Measurements from ENCODE around the gene TTLL12. TPM values are rescaled to one million over a fixed set of nuclear protein-coding genes. Genes with fewer than 3 reads are reported as not detected.

The TTLL12 gene
- total RNA-seq (2021; fragmentation: NEBNext Ultra II Directional; extraction: Animal tissue kit (Norgen Biotek cat#: 25700)) (124 and 125 TPM in 2 replicates), polyA plus RNA-seq (2011; rRNA removed) (101 and 152 TPM in 2 replicates), polyA minus RNA-seq (2011; rRNA and poly(A)+ RNA removed) (50.6 and 56.1 TPM in 2 replicates)
- 63.8 TPM for polyA plus RNA-seq (2011; cell fraction: cytosol; rRNA removed)
- polyA plus RNA-seq (2011; cell fraction: nucleus; rRNA removed), result 119 TPM
- 78.9 to 105 TPM (median 98.6 TPM) in 4 replicates for polyA plus RNA-seq (2012, experiment 1 of 2)
- polyA plus RNA-seq (2012, experiment 2 of 2), result 117 TPM
- 71.1 TPM for polyA plus RNA-seq (2013, experiment 1 of 2)
- polyA plus RNA-seq (2013, experiment 2 of 2), result 74.2 TPM
- polyA minus RNA-seq (2011; cell fraction: cytosol; rRNA and poly(A)+ RNA removed), result 63.1 TPM
- 34.2 TPM for polyA minus RNA-seq (2011; cell fraction: nucleus; rRNA and poly(A)+ RNA removed)
- long read RNA-seq, experiment 1, transcript TTLL12-201 (14 exons, 3,385 nt), result major isoform, 17 of 78 reads
- long read RNA-seq, experiment 1, partial matches to known transcripts, result 22 of 78 reads
- long read RNA-seq, experiment 1, other reads (novel, unspliced or antisense), result 37 of 78 reads
- long read RNA-seq, experiment 2, partial matches to known transcripts, result 0 of 1 reads
- long read RNA-seq, experiment 2, other reads (novel, unspliced or antisense), result 1 of 1 reads

DNA sequence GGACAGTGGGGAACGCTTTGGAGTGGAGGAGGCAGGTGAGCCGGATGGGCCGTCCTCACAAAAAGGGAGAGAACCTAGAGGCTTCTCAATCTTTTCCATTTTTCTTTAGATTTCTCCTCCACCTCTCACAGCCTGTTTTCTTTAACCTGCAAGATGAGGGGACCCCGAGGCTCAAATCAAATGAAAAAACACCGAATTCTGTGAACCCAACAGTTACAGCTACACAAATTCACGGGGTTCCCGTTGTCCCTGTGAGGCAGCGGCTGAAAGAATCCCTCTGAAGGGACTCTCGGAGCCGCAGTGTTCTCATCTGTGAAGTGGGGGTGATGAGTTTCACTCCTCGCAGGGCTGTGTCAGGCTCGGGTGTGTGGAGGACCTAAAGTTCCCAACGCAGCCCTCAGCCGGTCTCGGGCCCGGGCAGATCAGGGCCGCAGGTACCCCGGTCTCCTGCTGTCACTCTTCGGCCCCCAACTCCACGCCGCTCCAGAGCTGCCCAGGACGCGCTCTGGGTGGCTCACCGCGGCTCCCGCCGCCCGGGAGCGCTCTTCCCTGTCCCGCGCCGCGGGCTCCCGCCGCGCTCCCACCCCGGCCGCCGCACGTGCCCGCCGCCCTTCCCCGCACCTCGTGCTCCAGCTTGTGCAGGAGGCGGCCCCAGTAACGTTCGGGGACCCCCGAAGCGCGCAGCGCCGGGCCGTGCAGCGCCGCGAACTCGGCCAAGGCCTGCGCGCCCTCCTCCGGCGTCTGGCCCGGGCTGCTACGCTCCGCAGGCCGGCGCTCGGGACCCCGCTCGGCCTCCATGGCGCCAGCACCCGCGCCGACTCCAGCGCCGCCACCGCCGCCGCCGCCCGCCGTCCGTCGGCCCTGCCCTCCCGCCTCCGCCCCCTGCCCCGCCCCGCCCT lies at the start of gene TTLL12:
Gene TTLL12 (minus strand): TSS at position 863 of the 899 bp plus-strand sequence. CDS start 65 bp downstream, at position 798.
- Histone ChIP-seq H2BK5ac (ENCODE audit: low read depth, low read length) (no peak within 1 kb of the TSS; the same call in 1 of the 2 replicates), H3K4me2 (ENCODE audit: insufficient read depth in 1 of 2, low read depth in 2 of 2, low read length in 2 of 2) (peak within 1 kb of the TSS; percentile 71 to 87), H3K27ac (ENCODE audit: low read depth, low read length) (peak within 1 kb of the TSS; percentile 85; the same call in 1 of the 2 replicates), H3K79me2 (ENCODE audit: control insufficient read depth in 1 of 2, insufficient read depth in 2 of 2, low read length in 2 of 2) (peaks cover 0 to 32% of the 10 kb centered on the region in 2 experiments; a peak in 3 of 4 replicates), H3K9ac (replicated peaks in 1 of 4; ENCODE audit: extremely low read depth in 1 of 4, low read depth in 3 of 4, low read length in 3 of 4) (peak within 1 kb of the TSS; percentile 64 to 94 (median 76)), H3K56ac (replicated peaks; ENCODE audit: insufficient read length, low read depth, low read length) (no peak within 1 kb of the TSS), H2AK5ac (ENCODE audit: low read depth, low read length) (no peak within 1 kb of the TSS), H2BK12ac (ENCODE audit: low read depth, low read length) (no peak within 1 kb of the TSS), H2BK120ac (replicated peaks; ENCODE audit: low read depth, low read length) (no peak within 1 kb of the TSS), H3K14ac (ENCODE audit: insufficient read length) (no peak within 1 kb of the TSS), H3K4me1 (replicated peaks in 1 of 4; ENCODE audit: control insufficient read depth in 3 of 4, insufficient read depth in 4 of 4, low read length in 3 of 4) (peaks cover 0 to 14% (median 5%) of the 10 kb centered on the region in 4 experiments; a peak in 4 of 7 replicates), H2AFZ (ENCODE audit: low read length) (peak within 1 kb of the TSS; percentile 86; the same call in 1 of the 2 replicates), H3K23ac (ENCODE audit: insufficient read length) (no peak within 1 kb of the TSS), H4K5ac (ENCODE audit: insufficient read length, low read depth, low read length) (peak within 1 kb of the TSS; percentile 69), H4K91ac (replicated peaks; ENCODE audit: insufficient read length, low read length) (peak within 1 kb of the TSS; percentile 3), H3K4me3 (ENCODE audit: extremely low read depth in 1 of 4, insufficient read depth in 2 of 4, low read depth in 3 of 4, low read length in 4 of 4) (peak within 1 kb of the TSS; percentile 58 to 88 (median 78)), H2BK20ac (ENCODE audit: low read length) (no peak within 1 kb of the TSS), H3K36me3 (ENCODE audit: control insufficient read depth in 2 of 4, insufficient read depth in 4 of 4, low read length in 3 of 4) (peaks cover 3 to 11% (median 7%) of the 10 kb centered on the region in 4 experiments; a peak in 5 of 8 replicates), H3K27me3 (replicated peaks in 1 of 4; ENCODE audit: control insufficient read depth in 3 of 4, extremely low read depth in 1 of 4, insufficient read depth in 3 of 4, low read length in 3 of 4) (no peaks in the 10 kb centered on the region; a peak in 1 of 7 replicates), H3K4ac (replicated peaks; ENCODE audit: insufficient read length, low read depth, low read length) (peak within 1 kb of the TSS; percentile 19), H4K20me1 (replicated peaks in 1 of 2; ENCODE audit: control insufficient read depth in 1 of 2, insufficient read depth in 2 of 2, low read length in 2 of 2) (peaks cover 0 to 11% of the 10 kb centered on the region in 2 experiments), H3K23me2 (ENCODE audit: low read depth, low read length) (peaks cover 7% of the 10 kb centered on the region; the same call in 1 of the 2 replicates), H2BK15ac (ENCODE audit: low read length) (no peak within 1 kb of the TSS), H3K18ac (ENCODE audit: extremely low read depth, low read length) (peak within 1 kb of the TSS; percentile 62; the same call in 1 of the 2 replicates), H4K8ac (ENCODE audit: extremely low read depth, insufficient read depth, low read length) (peak within 1 kb of the TSS; percentile 39; the same call in 1 of the 2 replicates), H3K9me3 (ENCODE audit: insufficient read depth in 2 of 2, low read depth in 1 of 2, low read length in 1 of 2) (no peaks in the 10 kb centered on the region), H3K79me1 (ENCODE audit: low read depth, low read length) (peaks cover 10% of the 10 kb centered on the region; the same call in 1 of the 2 replicates)
- POLR2A ChIA-PET (ENCODE audit: partially characterized antibody), result interaction anchor here (0.6 to 1.6 kb wide), 10 partner anchors 10 to 171 kb away, joined by 3 to 14 read pairs (median 4); partner anchors contain the start of genes BIK, PACSIN2 and TSPO
- CTCF ChIA-PET (ENCODE audit: partially characterized antibody), result interaction anchor here (0.9 to 12.4 kb wide), 10 partner anchors 9 to 135 kb away, joined by 3 to 104 read pairs (median 4); no protein-coding TSS in a partner anchor
- DNase-seq (ENCODE audit: low read depth in 1 of 2, low spot score in 2 of 2) (no peak), FAIRE-seq (no peak)
- 1% methylated on average over 26 of the region's 87 CpGs; no CpG with 5 or more reads in 1 of the 2 experiments for WGBS, 2 experiments (ENCODE audit: extremely low coverage in 1 of 2, insufficient coverage in 1 of 2, insufficient read length in 1 of 2, insufficient replicate concordance in 2 of 2, low coverage in 1 of 2, low lambda C conversion rate in 2 of 2, missing lambda C conversion rate in 1 of 2)
- TF ChIP-seq SIN3A (conservative IDR thresholded peaks at IDR 0.05 in 1 of 2, IDR thresholded peaks at IDR 0.05 in 1 of 2; ENCODE audit: low read depth in 1 of 2, low read length in 2 of 2) (peak in 1 of 2 experiments; percentile 39; a peak in 1 of 4 replicates), YY1 (IDR thresholded peaks at IDR 0.05; ENCODE audit: low read depth, low read length) (no peak), KDM4A (IDR thresholded peaks at IDR 0.05; ENCODE audit: low read depth, low read length, severe bottlenecking) (peak; percentile 53), PHF8 (conservative IDR thresholded peaks at IDR 0.05; ENCODE audit: low read depth, low read length) (peak; percentile 83), POU5F1 (IDR thresholded peaks at IDR 0.05; ENCODE audit: low read depth, low read length) (no peak), BACH1 (IDR thresholded peaks at IDR 0.05; ENCODE audit: low read length) (no peak), RBBP5 (IDR thresholded peaks at IDR 0.05; ENCODE audit: borderline replicate concordance, low read depth, low read length) (0 out of 2 replicates have a peak, but pooled peaks have one; percentile 39)
